Kidney (tissue), 14 donors: ENCODE results near the gene MCF2L. TPM values are rescaled to one million over a fixed set of nuclear protein-coding genes. Genes with fewer than 3 reads are reported as not detected.

Source experiments
- DNase-seq, 5 donors: peaks; one replicate each; pipeline ENCODE4 v3.0.0-alpha.2; 2013 to 2020
- FAIRE-seq: peaks from 2 replicates; lab custom pipeline; 2012; peaks lifted over from hg19 to GRCh38; lab: Jason Lieb, UNC
- H3K27ac ChIP-seq, 2 donors: one replicate each; pipeline ENCODE4 v1.7.0; 2013; ENCODE audit warnings: low read depth in 2 of 2, low read length in 2 of 2, inconsistent platforms in 1 of 2
- H3K27me3 ChIP-seq: one replicate; pipeline ENCODE4 v1.7.1; 2013; ENCODE audit warnings: low read length, inconsistent platforms; ENCODE audit not compliant: control insufficient read depth, insufficient read depth
- H3K36me3 ChIP-seq, 3 donors: one replicate each; pipeline versions ENCODE4 v1.7.0 to v1.7.1; 2013; ENCODE audit warnings: low read length in 3 of 3, control low read depth in 1 of 3, inconsistent platforms in 1 of 3; ENCODE audit not compliant: insufficient read depth in 3 of 3, control insufficient read depth in 2 of 3
- H3K4me1 ChIP-seq, 3 donors: one replicate each; pipeline versions ENCODE4 v1.7.0 to v1.7.1; 2013; ENCODE audit warnings: low read length in 3 of 3, inconsistent platforms in 1 of 3, low read depth in 1 of 3; ENCODE audit not compliant: control insufficient read depth in 2 of 3, insufficient read depth in 2 of 3
- H3K4me3 ChIP-seq, 3 donors: one replicate each; pipeline versions ENCODE4 v1.7.0 to v1.8.1; 2013; ENCODE audit warnings: low read length in 3 of 3, control low read depth in 1 of 3, inconsistent platforms in 1 of 3
- H3K9ac ChIP-seq, 3 donors: one replicate each; pipeline versions ENCODE4 v1.7.0 to v1.7.1; 2013; ENCODE audit warnings: low read length in 3 of 3, control low read depth in 1 of 3, inconsistent platforms in 1 of 3
- H3K9me3 ChIP-seq, 3 donors: one replicate each; pipeline versions ENCODE4 v1.7.0 to v1.7.1; 2013; ENCODE audit warnings: low read length in 3 of 3, control low read depth in 1 of 3, inconsistent platforms in 1 of 3; ENCODE audit not compliant: control insufficient read depth in 2 of 3, insufficient read depth in 1 of 3
- CTCF ChIP-seq: IDR thresholded peaks from 3 replicates; pipeline ENCODE4 v1.5.1; 2012; ENCODE audit warnings: mild to moderate bottlenecking, moderate library complexity, borderline replicate concordance; ENCODE audit not compliant: insufficient read depth; ENCODE audit errors: extremely low read depth
- intact Hi-C: fragments of 100-400 bp; cut with DNase I; formaldehyde crosslinking; loops from one replicate; pipeline ENCODE4 v1.11.1; 2022
- polyA plus RNA-seq: library from polyadenylated mRNA; stranded (reverse); fragments of 350-450 nt; fragmentation: Illumina TruSeq; extraction: RNeasy Lipid Tissue Mini Kit (QIAGEN cat#74804); gene quantifications from one replicate; pipeline ENCODE4 v1.2.3, GENCODE V29; 2014; ENCODE audit warnings: low read depth, low replicate concordance; ENCODE audit not compliant: insufficient read depth
- total RNA-seq: library from RNA; stranded (reverse); fragmentation: NEBNext Ultra II Directional; extraction: Animal tissue kit (Norgen Biotek cat#: 25700); gene quantifications from one replicate; pipeline ENCODE4 v1.2.1, GENCODE V29; 2021
- donor health status: control.
- donor health status: control.
- donor health status: control.
- donor health status: control.
- donor health status: control.
- donor health status: DM: yes; HTN: yes; CAD: no.
- donor health status: Normal renal cell carcinoma (clear cell type).

Gene MCF2L
- total and polyA plus RNA-seq, 2 donors from 2014 or later: 12.1 to 61.9 TPM

GRCh38 chr13:112959701-112960542 is 9.1 kb upstream of the MCF2L start:
- no peaks in the 10 kb centered on the region for H3K36me3 ChIP-seq
- TF ChIP-seq CTCF: no peak
- intact Hi-C loops: no loop called here
- no peaks in the 10 kb centered on the region for H3K9me3 ChIP-seq
- H3K4me3 ChIP-seq: no peak overlapping the region
- peaks cover 0 to 3% (median 0%) of the 10 kb centered on the region in 3 donors for H3K4me1 ChIP-seq
- H3K9ac ChIP-seq: no peak overlapping the region
- H3K27me3 ChIP-seq: no peaks in the 10 kb centered on the region
- DNase-seq: no peak
- no peak for FAIRE-seq
- H3K27ac ChIP-seq: peak overlapping the region in 1 of 2 donors; percentile 48

- no peak for TF ChIP-seq CTCF
- Histone ChIP-seq H3K9me3 (no peaks in the 10 kb centered on the region), H3K36me3 (no peaks in the 10 kb centered on the region), H3K9ac (no peak overlapping the region), H3K4me1 (peaks cover 0 to 5% (median 0%) of the 10 kb centered on the region in 3 donors), H3K4me3 (no peak overlapping the region), H3K27ac (no peak overlapping the region), H3K27me3 (no peaks in the 10 kb centered on the region)
- intact Hi-C loops: no loop called here
- no peak for DNase-seq
- no peak for FAIRE-seq
Measured at GRCh38 chr13:112960706-112961105, 8.3 kb upstream of the MCF2L start.

- H3K4me1 ChIP-seq: peaks cover 0 to 5% (median 0%) of the 10 kb centered on the region in 3 donors
- H3K27ac ChIP-seq: no peak overlapping the region
- TF ChIP-seq CTCF: no peak
- no peak overlapping the region for H3K4me3 ChIP-seq
- FAIRE-seq: no peak
- no peaks in the 10 kb centered on the region for H3K9me3 ChIP-seq
- peak in 1 of 5 donors; percentile 19 for DNase-seq
- no peaks in the 10 kb centered on the region for H3K27me3 ChIP-seq
- H3K9ac ChIP-seq: no peak overlapping the region
- no peaks in the 10 kb centered on the region for H3K36me3 ChIP-seq
- intact Hi-C loops: no loop called here
Measured at GRCh38 chr13:112961457-112962369, 7.3 kb upstream of the MCF2L start.
